HepG2 (cell line): ENCODE measurements around the gene FASTK. TPM values are rescaled to one million over a fixed set of nuclear protein-coding genes. Genes with fewer than 3 reads are reported as not detected.

Experiments used
- ATAC-seq: fragments of 200-7000 bp; cut with Tn5 transposase; 3 replicates; pipeline ENCODE4 v1.9.1; 2020; ENCODE audit warnings: mild to moderate bottlenecking, moderate library complexity
- BruUV-seq: library from RNA; stranded (reverse); fragments of 400-500 nt; replicated peaks from 2 replicates; lab custom pipeline; 2021; lab: Mats Ljungman, UMichigan
- CTCF ChIA-PET: fragments of 300-600 bp; formaldehyde crosslinking; extraction: SDS; loops from one replicate; lab custom pipeline; 2021; ENCODE audit warnings: low total read pairs, inconsistent platforms, low intra/inter-chr PET ratio; lab: Yijun Ruan, JAX
- POLR2A ChIA-PET: fragments of 350-600 bp; sonication (Branson Sonifier 250); formaldehyde crosslinking; loops from one replicate; lab custom pipeline; 2020; ENCODE audit warnings: antibody characterized with exemption, inconsistent platforms; lab: Yijun Ruan, JAX
- DNase-seq: peaks from one replicate; pipeline ENCODE4 v3.0.0-alpha.2; 2015; ENCODE audit warnings: low spot score
- FAIRE-seq: peaks from 3 replicates; lab custom pipeline; 2011; peaks lifted over from hg19 to GRCh38; lab: Jason Lieb, UNC
- H2AFZ ChIP-seq: one replicate; pipeline ENCODE4 v1.6.1; 2011; ENCODE audit warnings: low read length, inconsistent platforms
- H3K27ac ChIP-seq: fragments of 300-600 bp; 3 replicates; pipeline ENCODE4 v1.8.0; 2011; ENCODE audit warnings: mixed run types, mild to moderate bottlenecking, mixed read lengths, low read length, inconsistent platforms; ENCODE audit not compliant: insufficient read depth; ENCODE audit errors: extremely low read length
- H3K27me3 ChIP-seq, 2 experiments: fragments of 200-600 bp in 1 of 2; 2 replicates in 1 of 2; 3 replicates in 1 of 2; pipeline versions ENCODE4 v1.6.0 to v1.8.0; 2011; ENCODE audit warnings: low read length in 2 of 2, mild to moderate bottlenecking in 2 of 2, moderate library complexity in 2 of 2, inconsistent platforms in 1 of 2; ENCODE audit not compliant: insufficient read depth in 2 of 2, control insufficient read depth in 1 of 2
- H3K36me3 ChIP-seq, 2 experiments: fragments of 200-600 bp in 1 of 2; replicated peaks in 1 of 2; 2 replicates in 1 of 2; 3 replicates in 1 of 2; pipeline versions ENCODE4 v1.5.1 to v1.8.0; 2011; ENCODE audit warnings: low read length in 2 of 2, inconsistent platforms in 1 of 2; ENCODE audit not compliant: insufficient read depth in 2 of 2, control insufficient read depth in 1 of 2
- H3K4me1 ChIP-seq: 2 replicates; pipeline ENCODE4 v1.5.1; 2012; ENCODE audit warnings: low read length, inconsistent platforms; ENCODE audit not compliant: insufficient read depth
- H3K4me2 ChIP-seq: 2 replicates; pipeline ENCODE4 v1.6.0; 2011; ENCODE audit warnings: low read depth, low read length, inconsistent platforms
- H3K4me3 ChIP-seq, 3 experiments: fragments of 200-600 bp in 1 of 3; sonication (generic), shearing (Covaris generic) in 1 of 3; replicated peaks in 1 of 3; 2 replicates each; pipeline ENCODE4 v1.5.1; 2011 to 2016; ENCODE audit warnings: low read length in 3 of 3, inconsistent platforms in 2 of 3, low read depth in 2 of 3, mild to moderate bottlenecking in 2 of 3, control low read depth in 1 of 3, mixed read lengths in 1 of 3; ENCODE audit not compliant: insufficient read depth in 1 of 3
- H3K79me2 ChIP-seq: one replicate; pipeline ENCODE4 v1.6.1; 2011; ENCODE audit warnings: low read length, inconsistent platforms; ENCODE audit not compliant: insufficient read depth
- H3K9ac ChIP-seq: 2 replicates; pipeline ENCODE4 v1.6.0; 2011; ENCODE audit warnings: mild to moderate bottlenecking, low read depth, low read length, inconsistent platforms; ENCODE audit not compliant: insufficient read depth
- H3K9me3 ChIP-seq: 2 replicates; pipeline ENCODE4 v1.5.1; 2012; ENCODE audit warnings: mild to moderate bottlenecking, low read length
- H4K20me1 ChIP-seq: 2 replicates; pipeline ENCODE4 v1.6.0; 2011; ENCODE audit warnings: inconsistent platforms, mild to moderate bottlenecking, low read length, moderate library complexity; ENCODE audit not compliant: insufficient read depth
- HES4 ChIP-seq: sonication (generic); formaldehyde crosslinking; IDR thresholded peaks from 2 replicates; pipeline ENCODE4 v1.9.0; 2021; ENCODE audit warnings: mild to moderate bottlenecking, missing genetic modification reagents, borderline replicate concordance
- KLF11 ChIP-seq: IDR thresholded peaks from 2 replicates; pipeline ENCODE4 v1.6.1; 2016; ENCODE audit warnings: missing compliant biosample characterization
- MIXL1 ChIP-seq: IDR thresholded peaks from 2 replicates; pipeline ENCODE4 v1.6.1; 2016
- NCOR1 ChIP-seq: fragments of 200-600 bp; sonication (generic); IDR thresholded peaks from 2 replicates; pipeline ENCODE4 v1.7.0; 2017; ENCODE audit warnings: antibody characterized with exemption, low read length, borderline replicate concordance
- TMF1 ChIP-seq: sonication (generic); formaldehyde crosslinking; IDR thresholded peaks from 2 replicates; pipeline ENCODE4 v1.8.1; 2022; ENCODE audit warnings: low read depth, missing genetic modification reagents
- ZIK1 ChIP-seq: sonication (generic); formaldehyde crosslinking; IDR thresholded peaks from 2 replicates; pipeline ENCODE4 v1.5.0; 2020; ENCODE audit warnings: mild to moderate bottlenecking, low read depth, missing genetic modification reagents, borderline replicate concordance
- ZNF253 ChIP-seq: sonication (generic); formaldehyde crosslinking; IDR thresholded peaks from 2 replicates; pipeline ENCODE4 v1.8.0; 2022; ENCODE audit warnings: mild to moderate bottlenecking, missing genetic modification reagents, borderline replicate concordance
- ZNF431 ChIP-seq: sonication (generic); formaldehyde crosslinking; IDR thresholded peaks from 2 replicates; pipeline ENCODE4 v1.9.0; 2022; ENCODE audit warnings: missing genetic modification reagents, low read depth, mild to moderate bottlenecking, borderline replicate concordance
- ZNF550 ChIP-seq: sonication (generic); formaldehyde crosslinking; IDR thresholded peaks from 2 replicates; pipeline ENCODE4 v1.4.0; 2020; ENCODE audit warnings: mild to moderate bottlenecking, missing genetic modification reagents, borderline replicate concordance
- WGBS: methylation state at CpG from one replicate; pipeline ENCODE4 v1.1.6; 2017; ENCODE audit warnings: low lambda C conversion rate; 5-methylcytosine and 5-hydroxymethylcytosine counted together
- in situ Hi-C: cut with HindIII; loops from 2 replicates; pipeline ENCODE4 v1.10.0; 2017; ENCODE audit warnings: low pct_unique_long_range_greater_than_20kb; ENCODE audit not compliant: extremely low pct_ligation_motif_present
- intact Hi-C: fragments of 100-400 bp; cut with micrococcal nuclease; formaldehyde crosslinking; loops from one replicate; pipeline ENCODE4 v1.10.0; 2022; ENCODE audit not compliant: unreplicated experiment
- polyA plus RNA-seq, 8 experiments: library from polyadenylated mRNA; depleted of rRNA in 3 of 8; stranded (reverse) in 7 of 8; unstranded in 1 of 8; fragments of >200 nt; fragmentation: Illumina TruSeq in 4 of 8; extraction: Trizol in 4 of 8; gene quantifications; 2 replicates each; pipeline versions ENCODE4 v1.2.1 to v1.2.3, GENCODE V29; 2011 to 2016; ENCODE audit warnings: low read depth in 4 of 8, missing spikeins in 1 of 8, mixed read lengths in 1 of 8; ENCODE audit not compliant: insufficient read depth in 1 of 8
- total RNA-seq, 5 experiments: library from RNA; depleted of rRNA; stranded (reverse); fragments of >200 nt; fragmentation: Illumina TruSeq; extraction: Trizol; gene quantifications; 2 replicates each; pipeline ENCODE4 v1.2.3, GENCODE V29; 2016; ENCODE audit warnings: low read depth in 1 of 5
- TF ChIP-seq, protein P1 (sequence below): sonication (generic); formaldehyde crosslinking; IDR thresholded peaks from 2 replicates; pipeline ENCODE4 v1.4.0; 2020; ENCODE audit warnings: missing genetic modification reagents
- TF ChIP-seq, protein P2 (sequence below): sonication (generic); formaldehyde crosslinking; IDR thresholded peaks from 2 replicates; pipeline ENCODE4 v1.5.1; 2020; ENCODE audit warnings: missing genetic modification reagents, mild to moderate bottlenecking, borderline replicate concordance
- TF ChIP-seq, protein P3 (sequence below): sonication (generic); formaldehyde crosslinking; IDR thresholded peaks from 2 replicates; pipeline ENCODE4 v1.5.0; 2020; ENCODE audit warnings: missing genetic modification reagents, mild to moderate bottlenecking, borderline replicate concordance
- TF ChIP-seq, protein P4 (sequence below): sonication (generic); formaldehyde crosslinking; IDR thresholded peaks from 2 replicates; pipeline ENCODE4 v1.4.0; 2020; ENCODE audit warnings: missing genetic modification reagents, mild to moderate bottlenecking, borderline replicate concordance

FASTK gene
- total and polyA plus RNA-seq, 2 of the 13 experiments (the other 11 are each of a cell fraction or from before 2014, with no cell fraction given), result 52.9 to 55.7 TPM

DNA sequence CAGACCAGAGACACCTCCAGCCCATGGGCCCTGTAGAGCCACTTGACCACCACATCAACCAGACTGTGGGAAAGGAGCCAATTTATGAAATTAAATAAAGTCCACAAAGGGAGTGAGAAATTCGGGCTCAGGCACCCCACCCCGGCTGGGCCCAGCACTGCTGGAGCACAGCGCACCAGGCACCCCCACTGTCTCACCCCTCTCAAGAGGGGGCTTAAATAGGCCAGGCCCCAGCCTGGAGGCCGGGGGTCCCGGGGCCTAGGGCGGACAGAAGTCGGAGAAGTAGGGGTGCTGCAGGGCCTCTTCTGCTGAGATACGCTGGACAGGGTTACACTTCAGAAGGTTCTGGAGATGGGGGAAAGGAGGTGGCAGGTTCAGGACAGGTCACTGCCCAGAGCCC is 26.9 kb downstream of the FASTK start (continued):
- no peak for TF ChIP-seq ZNF253 (CRISPR knock-in tag)
- TF ChIP-seq, protein P1, sequence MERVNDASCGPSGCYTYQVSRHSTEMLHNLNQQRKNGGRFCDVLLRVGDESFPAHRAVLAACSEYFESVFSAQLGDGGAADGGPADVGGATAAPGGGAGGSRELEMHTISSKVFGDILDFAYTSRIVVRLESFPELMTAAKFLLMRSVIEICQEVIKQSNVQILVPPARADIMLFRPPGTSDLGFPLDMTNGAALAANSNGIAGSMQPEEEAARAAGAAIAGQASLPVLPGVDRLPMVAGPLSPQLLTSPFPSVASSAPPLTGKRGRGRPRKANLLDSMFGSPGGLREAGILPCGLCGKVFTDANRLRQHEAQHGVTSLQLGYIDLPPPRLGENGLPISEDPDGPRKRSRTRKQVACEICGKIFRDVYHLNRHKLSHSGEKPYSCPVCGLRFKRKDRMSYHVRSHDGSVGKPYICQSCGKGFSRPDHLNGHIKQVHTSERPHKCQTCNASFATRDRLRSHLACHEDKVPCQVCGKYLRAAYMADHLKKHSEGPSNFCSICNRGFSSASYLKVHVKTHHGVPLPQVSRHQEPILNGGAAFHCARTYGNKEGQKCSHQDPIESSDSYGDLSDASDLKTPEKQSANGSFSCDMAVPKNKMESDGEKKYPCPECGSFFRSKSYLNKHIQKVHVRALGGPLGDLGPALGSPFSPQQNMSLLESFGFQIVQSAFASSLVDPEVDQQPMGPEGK, result no peak

DNA sequence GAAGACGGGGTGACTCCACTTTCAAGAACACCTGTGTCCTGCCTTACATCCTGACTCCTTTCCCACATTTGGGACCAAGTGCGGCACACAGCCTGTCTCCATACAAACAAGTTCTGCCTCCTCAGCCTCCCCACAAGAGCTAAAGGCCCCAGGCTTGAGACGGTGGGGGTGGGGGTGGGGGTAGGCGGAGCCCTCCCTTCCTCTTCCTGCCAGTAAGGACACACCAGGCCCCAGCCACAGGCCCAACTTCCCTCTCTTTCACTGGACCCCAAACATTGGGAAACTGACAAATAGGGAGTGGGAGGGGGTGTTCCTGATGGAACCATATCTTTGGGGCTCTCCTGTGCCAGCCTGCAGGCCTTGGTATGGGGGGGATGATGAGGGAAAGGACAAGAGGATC is 27.5 kb downstream of the FASTK start:
- Histone ChIP-seq H2AFZ (no peak overlapping the region), H4K20me1 (no peaks in the 10 kb centered on the region), H3K4me2 (no peak overlapping the region), H3K4me3 (no peak overlapping the region), H3K9ac (no peak overlapping the region), H3K36me3 (0 out of 5 replicates have a peak, but pooled peaks cover 0 to 2% of the 10 kb centered on the region in 2 experiments), H3K79me2 (no peaks in the 10 kb centered on the region), H3K27me3 (peaks cover 1 to 12% of the 10 kb centered on the region in 2 experiments; a peak in 3 of 5 replicates), H3K4me1 (peaks cover 16% of the 10 kb centered on the region), H3K9me3 (no peaks in the 10 kb centered on the region), H3K27ac (no peak overlapping the region)
- BruUV-seq, result no TSS peak
- intact Hi-C loops, result no loop called here
- in situ Hi-C loops, result no loop called here
- FAIRE-seq (no peak), DNase-seq (no peak), ATAC-seq (no peak)
- ChIA-PET POLR2A (no interaction called here), CTCF (no interaction called here)
- WGBS, result 100% methylated on average over 3 of the region's 4 CpGs
- TF ChIP-seq HES4, result no peak
- TF ChIP-seq KLF11 (CRISPR knock-in tag), result no peak
- TF ChIP-seq, protein P2, sequence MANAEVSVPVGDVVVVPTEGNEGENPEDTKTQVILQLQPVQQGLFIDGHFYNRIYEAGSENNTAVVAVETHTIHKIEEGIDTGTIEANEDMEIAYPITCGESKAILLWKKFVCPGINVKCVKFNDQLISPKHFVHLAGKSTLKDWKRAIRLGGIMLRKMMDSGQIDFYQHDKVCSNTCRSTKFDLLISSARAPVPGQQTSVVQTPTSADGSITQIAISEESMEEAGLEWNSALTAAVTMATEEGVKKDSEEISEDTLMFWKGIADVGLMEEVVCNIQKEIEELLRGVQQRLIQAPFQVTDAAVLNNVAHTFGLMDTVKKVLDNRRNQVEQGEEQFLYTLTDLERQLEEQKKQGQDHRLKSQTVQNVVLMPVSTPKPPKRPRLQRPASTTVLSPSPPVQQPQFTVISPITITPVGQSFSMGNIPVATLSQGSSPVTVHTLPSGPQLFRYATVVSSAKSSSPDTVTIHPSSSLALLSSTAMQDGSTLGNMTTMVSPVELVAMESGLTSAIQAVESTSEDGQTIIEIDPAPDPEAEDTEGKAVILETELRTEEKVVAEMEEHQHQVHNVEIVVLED (CRISPR knock-in tag), result no peak
- TF ChIP-seq, protein P3, sequence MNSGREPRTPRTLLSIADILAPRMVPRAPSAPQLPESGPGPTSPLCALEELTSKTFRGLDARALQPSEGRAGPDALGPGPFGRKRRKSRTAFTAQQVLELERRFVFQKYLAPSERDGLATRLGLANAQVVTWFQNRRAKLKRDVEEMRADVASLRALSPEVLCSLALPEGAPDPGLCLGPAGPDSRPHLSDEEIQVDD (CRISPR knock-in tag), result no peak
- TF ChIP-seq, protein P4, sequence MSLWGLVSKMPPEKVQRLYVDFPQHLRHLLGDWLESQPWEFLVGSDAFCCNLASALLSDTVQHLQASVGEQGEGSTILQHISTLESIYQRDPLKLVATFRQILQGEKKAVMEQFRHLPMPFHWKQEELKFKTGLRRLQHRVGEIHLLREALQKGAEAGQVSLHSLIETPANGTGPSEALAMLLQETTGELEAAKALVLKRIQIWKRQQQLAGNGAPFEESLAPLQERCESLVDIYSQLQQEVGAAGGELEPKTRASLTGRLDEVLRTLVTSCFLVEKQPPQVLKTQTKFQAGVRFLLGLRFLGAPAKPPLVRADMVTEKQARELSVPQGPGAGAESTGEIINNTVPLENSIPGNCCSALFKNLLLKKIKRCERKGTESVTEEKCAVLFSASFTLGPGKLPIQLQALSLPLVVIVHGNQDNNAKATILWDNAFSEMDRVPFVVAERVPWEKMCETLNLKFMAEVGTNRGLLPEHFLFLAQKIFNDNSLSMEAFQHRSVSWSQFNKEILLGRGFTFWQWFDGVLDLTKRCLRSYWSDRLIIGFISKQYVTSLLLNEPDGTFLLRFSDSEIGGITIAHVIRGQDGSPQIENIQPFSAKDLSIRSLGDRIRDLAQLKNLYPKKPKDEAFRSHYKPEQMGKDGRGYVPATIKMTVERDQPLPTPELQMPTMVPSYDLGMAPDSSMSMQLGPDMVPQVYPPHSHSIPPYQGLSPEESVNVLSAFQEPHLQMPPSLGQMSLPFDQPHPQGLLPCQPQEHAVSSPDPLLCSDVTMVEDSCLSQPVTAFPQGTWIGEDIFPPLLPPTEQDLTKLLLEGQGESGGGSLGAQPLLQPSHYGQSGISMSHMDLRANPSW (CRISPR knock-in tag), result no peak
- TF ChIP-seq ZIK1 (CRISPR knock-in tag), result no peak
- TF ChIP-seq ZNF431 (CRISPR knock-in tag), result no peak
- TF ChIP-seq TMF1 (CRISPR knock-in tag), result no peak
- no peak for TF ChIP-seq ZNF550 (CRISPR knock-in tag)
- TF ChIP-seq NCOR1, result no peak
- no peak for TF ChIP-seq MIXL1 (CRISPR knock-in tag)
